ENCODE measurements around the gene GRHPR.
A peak's percentile ranks its signal among the peaks of the same experiment; 100 is the strongest.

The GRHPR gene

GRCh38 chr9:37404590-37404989 lies 17.9 kb upstream of the GRHPR start:
- peak overlapping the region; percentile 83 for H3K9ac ChIP-seq (ENCODE audit: low read length)
- no peaks in the 10 kb centered on the region for H3K9me2 ChIP-seq (replicated peaks; ENCODE audit: insufficient read depth, low read length)
- H3K27ac ChIP-seq (ENCODE audit: low read depth, low read length): peak overlapping the region; percentile 95
- H3K27me3 ChIP-seq (ENCODE audit: low read length): no peaks in the 10 kb centered on the region
- H3K4me3 ChIP-seq (ENCODE audit: insufficient read depth, low read length, poor library complexity, severe bottlenecking): peak overlapping the region; percentile 23
- H2AFZ ChIP-seq (ENCODE audit: low read depth, low read length, severe bottlenecking): no peak overlapping the region
- peak overlapping the region; percentile 81 for H3K4me2 ChIP-seq (ENCODE audit: low read depth, low read length, poor library complexity, severe bottlenecking)
- TF ChIP-seq CTCF (IDR thresholded peaks at IDR 0.05; ENCODE audit: insufficient read depth, low read length, poor library complexity, severe bottlenecking) (no peak), EZH2phosphoT487 (conservative IDR thresholded peaks at IDR 0.05; ENCODE audit: low read length) (no peak)
- peaks cover 42% of the 10 kb centered on the region for H3K79me2 ChIP-seq (ENCODE audit: insufficient read depth, low read length)
- H3F3A ChIP-seq (ENCODE audit: insufficient read depth): peaks cover 96% of the 10 kb centered on the region
- H4K20me1 ChIP-seq (ENCODE audit: low read depth, low read length): no peaks in the 10 kb centered on the region
- H3K36me3 ChIP-seq (ENCODE audit: low read length): no peaks in the 10 kb centered on the region
- H3K9me3 ChIP-seq (ENCODE audit: insufficient read depth, low read length): no peaks in the 10 kb centered on the region

- H3K79me2 ChIP-seq (ENCODE audit: insufficient read depth, low read length): peaks cover 48% of the 10 kb centered on the region
- H2AFZ ChIP-seq (ENCODE audit: low read depth, low read length, severe bottlenecking): no peak overlapping the region
- H3F3A ChIP-seq (ENCODE audit: insufficient read depth): peaks cover 96% of the 10 kb centered on the region
- H3K4me3 ChIP-seq (ENCODE audit: insufficient read depth, low read length, poor library complexity, severe bottlenecking): peak overlapping the region; percentile 49
- H3K9me2 ChIP-seq (replicated peaks; ENCODE audit: insufficient read depth, low read length): no peaks in the 10 kb centered on the region
- H3K27me3 ChIP-seq (ENCODE audit: low read length): no peaks in the 10 kb centered on the region
- peak overlapping the region; percentile 95 for H3K27ac ChIP-seq (ENCODE audit: low read depth, low read length)
- no peaks in the 10 kb centered on the region for H3K9me3 ChIP-seq (ENCODE audit: insufficient read depth, low read length)
- peak overlapping the region; percentile 81 for H3K4me2 ChIP-seq (ENCODE audit: low read depth, low read length, poor library complexity, severe bottlenecking)
- H3K9ac ChIP-seq (ENCODE audit: low read length): peak overlapping the region; percentile 83
- H4K20me1 ChIP-seq (ENCODE audit: low read depth, low read length): no peaks in the 10 kb centered on the region
- H3K36me3 ChIP-seq (ENCODE audit: low read length): no peaks in the 10 kb centered on the region
- TF ChIP-seq EZH2phosphoT487 (conservative IDR thresholded peaks at IDR 0.05; ENCODE audit: low read length): no peak
- TF ChIP-seq CTCF (IDR thresholded peaks at IDR 0.05; ENCODE audit: insufficient read depth, low read length, poor library complexity, severe bottlenecking): no peak
Observed at GRCh38 chr9:37405350-37405749, 17.1 kb upstream of the GRHPR start.

- H2AFZ ChIP-seq (ENCODE audit: low read depth, low read length, severe bottlenecking): no peak overlapping the region
- H3F3A ChIP-seq (ENCODE audit: insufficient read depth): peaks cover 96% of the 10 kb centered on the region
- no peaks in the 10 kb centered on the region for H3K9me2 ChIP-seq (replicated peaks; ENCODE audit: insufficient read depth, low read length)
- H3K36me3 ChIP-seq (ENCODE audit: low read length): no peaks in the 10 kb centered on the region
- H3K4me2 ChIP-seq (ENCODE audit: low read depth, low read length, poor library complexity, severe bottlenecking): peak overlapping the region; percentile 81
- H3K4me3 ChIP-seq (ENCODE audit: insufficient read depth, low read length, poor library complexity, severe bottlenecking): peak overlapping the region; percentile 49
- peak overlapping the region; percentile 83 for H3K9ac ChIP-seq (ENCODE audit: low read length)
- peaks cover 46% of the 10 kb centered on the region for H3K79me2 ChIP-seq (ENCODE audit: insufficient read depth, low read length)
- H3K27ac ChIP-seq (ENCODE audit: low read depth, low read length): peak overlapping the region; percentile 95
- TF ChIP-seq CTCF (IDR thresholded peaks at IDR 0.05; ENCODE audit: insufficient read depth, low read length, poor library complexity, severe bottlenecking) (no peak), EZH2phosphoT487 (conservative IDR thresholded peaks at IDR 0.05; ENCODE audit: low read length) (no peak)
- H4K20me1 ChIP-seq (ENCODE audit: low read depth, low read length): no peaks in the 10 kb centered on the region
- H3K27me3 ChIP-seq (ENCODE audit: low read length): no peaks in the 10 kb centered on the region
- no peaks in the 10 kb centered on the region for H3K9me3 ChIP-seq (ENCODE audit: insufficient read depth, low read length)
Observed at GRCh38 chr9:37405764-37406380, 16.6 kb upstream of the GRHPR start.
